ENCODE results near the gene KCNK16.

Gene KCNK16

GRCh38 chr6:39281312-39281980 lies 41.1 kb downstream of the KCNK16 start:
- no peak for DNase-seq (ENCODE audit: low read depth, low spot score)

GRCh38 chr6:39280247-39280731 lies 42.2 kb downstream of the KCNK16 start:
- no peak overlapping the region for H3K27ac ChIP-seq
- peak; percentile 52 for DNase-seq (ENCODE audit: low read depth, low spot score)

More at GRCh38 chr6:39281312-39281980, 41.1 kb downstream of the KCNK16 start:
- no peak overlapping the region for H3K27ac ChIP-seq

- DNase-seq (ENCODE audit: low read depth, low spot score): no peak
- H3K27ac ChIP-seq: no peak overlapping the region
Measured at GRCh38 chr6:39279539-39279938, 43.0 kb downstream of the KCNK16 start.

- H3K27ac ChIP-seq: no peak overlapping the region
- no peak for DNase-seq (ENCODE audit: low read depth, low spot score)
Measured at GRCh38 chr6:39276379-39276995, 46.0 kb downstream of the KCNK16 start.

- DNase-seq (ENCODE audit: low read depth, low spot score): no peak
- H3K27ac ChIP-seq: no peak overlapping the region
Measured at GRCh38 chr6:39274903-39275302, 47.6 kb downstream of the KCNK16 start.

GRCh38 chr6:39274471-39274870 lies 48.0 kb downstream of the KCNK16 start:
- DNase-seq (ENCODE audit: low read depth, low spot score): no peak
- no peak overlapping the region for H3K27ac ChIP-seq

- DNase-seq (ENCODE audit: low read depth, low spot score): no peak
Measured at GRCh38 chr6:39273406-39273821, 49.1 kb downstream of the KCNK16 start.

GRCh38 chr6:39269961-39270360 lies 52.5 kb downstream of the KCNK16 start:
- DNase-seq (ENCODE audit: low read depth, low spot score): no peak
- H3K27ac ChIP-seq: no peak overlapping the region

More at GRCh38 chr6:39273406-39273821, 49.1 kb downstream of the KCNK16 start:
- no peak overlapping the region for H3K27ac ChIP-seq

- no peak overlapping the region for H3K27ac ChIP-seq
- no peak for DNase-seq (ENCODE audit: low read depth, low spot score)
Measured at GRCh38 chr6:39268721-39269120, 53.8 kb downstream of the KCNK16 start.

GRCh38 chr6:39268171-39268570 lies 54.3 kb downstream of the KCNK16 start:
- H3K27ac ChIP-seq: no peak overlapping the region
- DNase-seq (ENCODE audit: low read depth, low spot score): no peak

GRCh38 chr6:39266782-39267355 lies 55.6 kb downstream of the KCNK16 start:
- DNase-seq (ENCODE audit: low read depth, low spot score): no peak

GRCh38 chr6:39266375-39266774 lies 56.1 kb downstream of the KCNK16 start:
- no peak overlapping the region for H3K27ac ChIP-seq
- DNase-seq (ENCODE audit: low read depth, low spot score): no peak

More at GRCh38 chr6:39266782-39267355, 55.6 kb downstream of the KCNK16 start:
- no peak overlapping the region for H3K27ac ChIP-seq
